SK-N-SH treated with all-trans-retinoic acid at 6 μM for 48 hours (cell line): ENCODE measurements around the gene ATP5PD.

Source experiments
- ATAC-seq: fragments of 200-7000 bp; cut with Tn5 transposase; 3 replicates; pipeline ENCODE4 v1.9.1; 2020; ENCODE audit warnings: mild to moderate bottlenecking, moderate library complexity
- ARNTL ChIP-seq: fragments of 450-650 bp; formaldehyde crosslinking; IDR thresholded peaks from 2 replicates; pipeline ENCODE4 v1.5.0; 2020; ENCODE audit warnings: low read depth, mild to moderate bottlenecking, moderate library complexity, borderline replicate concordance
- BACH2 ChIP-seq: fragments of 250-450 bp; sonication (Bioruptor Pico); IDR thresholded peaks from 2 replicates; pipeline ENCODE4 v1.9.0; 2021; ENCODE audit warnings: mild to moderate bottlenecking, borderline replicate concordance
- CREB5 ChIP-seq: fragments of 250-450 bp; sonication (Bioruptor Pico); IDR thresholded peaks from 2 replicates; pipeline ENCODE4 v1.5.1; 2020; ENCODE audit warnings: low read depth, mild to moderate bottlenecking, moderate library complexity
- CSDC2 ChIP-seq: fragments of 250-450 bp; sonication (Bioruptor Pico); IDR thresholded peaks from 2 replicates; pipeline ENCODE4 v1.5.0; 2020; ENCODE audit warnings: mild to moderate bottlenecking, moderate library complexity
- CSRNP3 ChIP-seq: fragments of 250-450 bp; sonication (Bioruptor Pico); IDR thresholded peaks from 2 replicates; pipeline ENCODE4 v1.5.1; 2021; ENCODE audit warnings: mild to moderate bottlenecking, moderate library complexity
- ESRRG ChIP-seq: fragments of 250-450 bp; sonication (Bioruptor Pico); IDR thresholded peaks from 2 replicates; pipeline ENCODE4 v1.6.1; 2021; ENCODE audit warnings: mild to moderate bottlenecking
- GLIS3 ChIP-seq: fragments of 250-450 bp; sonication (Bioruptor Pico); IDR thresholded peaks from 2 replicates; pipeline ENCODE4 v1.5.0; 2020; ENCODE audit warnings: mild to moderate bottlenecking, moderate library complexity
- ISL1 ChIP-seq: fragments of 250-450 bp; sonication (Bioruptor Pico); IDR thresholded peaks from 2 replicates; pipeline ENCODE4 v2.1.2; 2022; ENCODE audit warnings: mild to moderate bottlenecking, moderate library complexity
- OSR1 ChIP-seq: fragments of 250-450 bp; sonication (Bioruptor Pico); IDR thresholded peaks from 2 replicates; pipeline ENCODE4 v1.8.0; 2022; ENCODE audit warnings: moderate library complexity, mild to moderate bottlenecking, inconsistent platforms
- PATZ1 ChIP-seq: fragments of 250-450 bp; sonication (Bioruptor Pico); IDR thresholded peaks from 2 replicates; pipeline ENCODE4 v1.8.0; 2020; ENCODE audit warnings: mild to moderate bottlenecking, moderate library complexity, borderline replicate concordance
- POU6F1 ChIP-seq: fragments of 250-450 bp; sonication (Bioruptor Pico); IDR thresholded peaks from 2 replicates; pipeline ENCODE4 v1.8.0; 2021; ENCODE audit warnings: low read depth, mild to moderate bottlenecking, moderate library complexity, borderline replicate concordance
- PPARA ChIP-seq: fragments of 250-450 bp; sonication (Bioruptor Pico); IDR thresholded peaks from 2 replicates; pipeline ENCODE4 v1.5.0; 2020; ENCODE audit warnings: mild to moderate bottlenecking, borderline replicate concordance
- RARB ChIP-seq: fragments of 250-450 bp; sonication (Bioruptor Pico); IDR thresholded peaks from 2 replicates; pipeline ENCODE4 v1.8.0; 2021; ENCODE audit warnings: mild to moderate bottlenecking, moderate library complexity
- SNAI2 ChIP-seq: fragments of 250-450 bp; sonication (Bioruptor Pico); IDR thresholded peaks from 2 replicates; pipeline ENCODE4 v1.5.0; 2020; ENCODE audit warnings: mild to moderate bottlenecking, moderate library complexity
- TCF4 ChIP-seq: fragments of 250-450 bp; sonication (Bioruptor Pico); IDR thresholded peaks from 2 replicates; pipeline ENCODE4 v1.8.0; 2021; ENCODE audit warnings: mild to moderate bottlenecking, moderate library complexity, borderline replicate concordance
- TOX ChIP-seq: fragments of 250-450 bp; sonication (Bioruptor Pico); IDR thresholded peaks from 2 replicates; pipeline ENCODE4 v1.8.0; 2021; ENCODE audit warnings: mild to moderate bottlenecking, moderate library complexity, borderline replicate concordance
- TSHZ2 ChIP-seq: fragments of 250-450 bp; sonication (Bioruptor Pico); IDR thresholded peaks from 2 replicates; pipeline ENCODE4 v1.5.0; 2020; ENCODE audit warnings: mild to moderate bottlenecking, moderate library complexity
- ZC3H10 ChIP-seq: fragments of 250-450 bp; sonication (Bioruptor Pico); IDR thresholded peaks from 2 replicates; pipeline ENCODE4 v1.5.1; 2021; ENCODE audit warnings: mild to moderate bottlenecking, moderate library complexity
- ZFP30 ChIP-seq: fragments of 450-650 bp; formaldehyde crosslinking; IDR thresholded peaks from 2 replicates; pipeline ENCODE4 v1.5.0; 2022; ENCODE audit warnings: mild to moderate bottlenecking, moderate library complexity
- ZNF70 ChIP-seq: fragments of 450-650 bp; formaldehyde crosslinking; IDR thresholded peaks from 2 replicates; pipeline ENCODE4 v1.5.0; 2020; ENCODE audit warnings: mild to moderate bottlenecking, moderate library complexity
- ZNF8 ChIP-seq: fragments of 450-650 bp; formaldehyde crosslinking; IDR thresholded peaks from 2 replicates; pipeline ENCODE4 v1.5.0; 2020; ENCODE audit warnings: mild to moderate bottlenecking, moderate library complexity

Gene ATP5PD

GRCh38 chr17:75033346-75034235, 13.2 kb downstream of the ATP5PD start:
- TF ChIP-seq PPARA (CRISPR knock-in tag) (no peak), BACH2 (CRISPR knock-in tag) (no peak), ISL1 (CRISPR knock-in tag) (no peak), CSDC2 (CRISPR knock-in tag) (no peak), OSR1 (CRISPR knock-in tag) (no peak), ZNF8 (no peak), POU6F1 (CRISPR knock-in tag) (0 out of 2 replicates have a peak, but pooled peaks have one; percentile 35), TSHZ2 (0 out of 2 replicates have a peak, but pooled peaks have one; percentile 11), GLIS3 (CRISPR knock-in tag) (no peak), TOX (CRISPR knock-in tag) (no peak), ZC3H10 (no peak), ZFP30 (no peak), PATZ1 (CRISPR knock-in tag) (no peak)
- peak; percentile 58 for ATAC-seq

- peak; percentile 12 for ATAC-seq
- TF ChIP-seq ZNF8: no peak
- no peak for TF ChIP-seq TCF4 (CRISPR knock-in tag)
- TF ChIP-seq TOX (CRISPR knock-in tag): no peak
- TF ChIP-seq ZFP30: no peak
- no peak for TF ChIP-seq BACH2 (CRISPR knock-in tag)
- no peak for TF ChIP-seq GLIS3 (CRISPR knock-in tag)
- TF ChIP-seq PATZ1 (CRISPR knock-in tag): no peak
- no peak for TF ChIP-seq CREB5 (CRISPR knock-in tag)
- no peak for TF ChIP-seq ZNF70 (CRISPR knock-in tag)
- no peak for TF ChIP-seq ARNTL (CRISPR knock-in tag)
- TF ChIP-seq ISL1 (CRISPR knock-in tag): no peak
- TF ChIP-seq RARB (CRISPR knock-in tag): no peak
- no peak for TF ChIP-seq ESRRG
- no peak for TF ChIP-seq SNAI2 (CRISPR knock-in tag)
- TF ChIP-seq CSRNP3 (CRISPR knock-in tag): no peak
Measured at GRCh38 chr17:75032720-75033280, 14.0 kb downstream of the ATP5PD start.
